HL-60 (cell line): ENCODE measurements around the gene COX6A1.

Experiments
- DNase-seq, 2 experiments: peaks; one replicate each; pipeline ENCODE4 v3.0.0-alpha.2; 2010 to 2020; ENCODE audit warnings: low read depth in 1 of 2, low spot score in 1 of 2
- H3K27ac ChIP-seq: fragments of 250-450 bp; sonication (Bioruptor Pico); replicated peaks from 2 replicates; pipeline ENCODE4 v1.5.1; 2020; ENCODE audit warnings: mild to moderate bottlenecking, moderate library complexity
- H3K27me3 ChIP-seq: fragments of 250-450 bp; sonication (Bioruptor Pico); 2 replicates; pipeline ENCODE4 v1.5.1; 2021; ENCODE audit warnings: mild to moderate bottlenecking, moderate library complexity; ENCODE audit not compliant: insufficient read depth, poor library complexity, severe bottlenecking
- H3K4me3 ChIP-seq: replicated peaks from 2 replicates; pipeline ENCODE4 v1.5.1; 2011; ENCODE audit warnings: mild to moderate bottlenecking, control low read depth, low read length; ENCODE audit not compliant: insufficient read depth
- GABPA ChIP-seq: IDR thresholded peaks from 2 replicates; pipeline ENCODE4 v1.6.1; 2012; ENCODE audit warnings: low read depth
- POLR2AphosphoS5 ChIP-seq: IDR thresholded peaks from 2 replicates; pipeline ENCODE4 v1.6.1; 2012; ENCODE audit warnings: low read depth
- REST ChIP-seq: IDR thresholded peaks from 2 replicates; pipeline ENCODE4 v1.6.1; 2012; ENCODE audit warnings: low read depth; ENCODE audit not compliant: insufficient replicate concordance
- SPI1 ChIP-seq: IDR thresholded peaks from 2 replicates; pipeline ENCODE4 v1.6.1; 2012; ENCODE audit warnings: low read depth, mild to moderate bottlenecking, borderline replicate concordance
- TF ChIP-seq, protein P1 (sequence below): IDR thresholded peaks from one replicate; pipeline ENCODE4 v1.5.1; 2011; ENCODE audit warnings: low read length, control low read depth, inconsistent platforms; ENCODE audit not compliant: insufficient read depth

The COX6A1 gene

DNA sequence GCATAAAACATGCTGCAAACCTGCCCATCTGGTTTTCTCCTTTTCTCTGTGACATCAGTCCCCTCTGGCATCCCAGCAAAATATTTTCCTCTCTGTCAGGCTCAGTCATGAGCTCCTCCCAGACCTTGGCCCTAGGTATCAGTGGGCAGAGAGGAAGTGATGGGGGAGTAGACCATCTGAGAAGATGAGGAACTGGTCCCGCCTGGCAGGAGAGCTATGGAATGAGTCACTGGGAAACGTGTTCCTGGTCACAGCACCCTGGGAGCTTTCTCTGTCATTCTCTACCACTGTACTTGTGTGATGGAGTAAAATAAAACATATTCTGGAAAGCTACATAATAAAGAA lies 36.7 kb downstream of the COX6A1 start:
- H3K4me3 ChIP-seq, result no peak overlapping the region
- TF ChIP-seq, protein P1, sequence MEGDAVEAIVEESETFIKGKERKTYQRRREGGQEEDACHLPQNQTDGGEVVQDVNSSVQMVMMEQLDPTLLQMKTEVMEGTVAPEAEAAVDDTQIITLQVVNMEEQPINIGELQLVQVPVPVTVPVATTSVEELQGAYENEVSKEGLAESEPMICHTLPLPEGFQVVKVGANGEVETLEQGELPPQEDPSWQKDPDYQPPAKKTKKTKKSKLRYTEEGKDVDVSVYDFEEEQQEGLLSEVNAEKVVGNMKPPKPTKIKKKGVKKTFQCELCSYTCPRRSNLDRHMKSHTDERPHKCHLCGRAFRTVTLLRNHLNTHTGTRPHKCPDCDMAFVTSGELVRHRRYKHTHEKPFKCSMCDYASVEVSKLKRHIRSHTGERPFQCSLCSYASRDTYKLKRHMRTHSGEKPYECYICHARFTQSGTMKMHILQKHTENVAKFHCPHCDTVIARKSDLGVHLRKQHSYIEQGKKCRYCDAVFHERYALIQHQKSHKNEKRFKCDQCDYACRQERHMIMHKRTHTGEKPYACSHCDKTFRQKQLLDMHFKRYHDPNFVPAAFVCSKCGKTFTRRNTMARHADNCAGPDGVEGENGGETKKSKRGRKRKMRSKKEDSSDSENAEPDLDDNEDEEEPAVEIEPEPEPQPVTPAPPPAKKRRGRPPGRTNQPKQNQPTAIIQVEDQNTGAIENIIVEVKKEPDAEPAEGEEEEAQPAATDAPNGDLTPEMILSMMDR, result no peak
- TF ChIP-seq REST, result no peak
- no peak for TF ChIP-seq POLR2AphosphoS5
- no peak for TF ChIP-seq GABPA
- peak; percentile 97 for TF ChIP-seq SPI1
- peak; percentile 75 to 86 for DNase-seq
- H3K27me3 ChIP-seq, result no peaks in the 10 kb centered on the region
- no peak overlapping the region; the same call in 1 of the 2 replicates for H3K27ac ChIP-seq

DNA sequence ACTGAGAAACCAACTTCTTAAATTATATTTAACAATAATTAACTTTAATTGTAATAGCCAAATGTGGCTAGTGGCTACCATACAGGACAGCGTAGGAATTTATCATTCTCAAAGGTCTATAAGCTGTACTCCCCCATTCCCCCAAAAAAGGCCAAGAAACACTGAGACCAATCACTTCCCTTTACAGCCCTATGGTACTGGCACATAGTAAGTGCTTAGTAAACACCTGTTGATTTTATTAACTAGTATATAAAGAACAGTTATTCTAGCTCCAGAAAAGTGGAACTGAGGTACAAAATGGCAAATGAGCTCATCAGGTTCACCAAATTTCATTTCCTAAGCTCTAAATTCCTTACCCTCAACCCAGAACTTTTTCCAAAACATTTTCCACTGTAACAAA lies 37.7 kb downstream of the COX6A1 start:
- TF ChIP-seq GABPA (no peak), SPI1 (peak; percentile 17; the same call in 1 of the 2 replicates)
- DNase-seq, result no peak
- Histone ChIP-seq H3K4me3 (no peak overlapping the region), H3K27ac (peak overlapping the region; percentile 2; the same call in 1 of the 2 replicates), H3K27me3 (no peaks in the 10 kb centered on the region)

DNA sequence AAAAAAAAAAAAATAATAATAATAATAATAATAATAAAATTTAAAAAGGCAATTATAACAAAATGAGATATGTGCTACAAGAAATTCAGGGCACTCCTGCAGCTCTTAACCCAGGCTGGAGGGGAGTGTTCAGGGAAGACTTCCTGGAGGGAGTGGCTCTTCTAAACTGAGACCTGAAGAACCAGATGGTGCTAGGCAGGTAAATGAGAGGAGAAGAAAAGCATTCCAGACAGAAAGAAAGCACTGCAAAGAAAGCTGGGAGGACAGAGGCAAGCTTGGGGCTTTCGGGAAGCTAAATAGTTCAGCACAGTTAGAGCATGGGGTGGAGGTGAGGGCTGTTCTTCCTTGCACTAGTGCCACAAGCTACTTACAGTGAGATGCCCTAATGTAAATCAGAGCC lies 41.5 kb downstream of the COX6A1 start:
- H3K27ac ChIP-seq, result no peak overlapping the region
- TF ChIP-seq GABPA, result no peak
- no peak for TF ChIP-seq REST
- no peak for TF ChIP-seq SPI1
- TF ChIP-seq, protein P1, result no peak
- no peak for TF ChIP-seq POLR2AphosphoS5
- no peak overlapping the region for H3K4me3 ChIP-seq
- no peak for DNase-seq
- H3K27me3 ChIP-seq, result no peaks in the 10 kb centered on the region

GRCh38 chr12:120480211-120480610 lies 42.3 kb downstream of the COX6A1 start:
- DNase-seq, result no peak
- H3K4me3 ChIP-seq, result no peak overlapping the region
- H3K27me3 ChIP-seq, result no peaks in the 10 kb centered on the region
- no peak overlapping the region for H3K27ac ChIP-seq
- no peak for TF ChIP-seq REST
- no peak for TF ChIP-seq POLR2AphosphoS5
- TF ChIP-seq GABPA, result no peak
